Mesenchymal stem cell (in vitro differentiated cells and primary cell): Measurements from ENCODE around the gene SRD5A2.

ENCODE experiments used
- DNase-seq: peaks from one replicate; pipeline ENCODE4 v3.0.0-alpha.2; 2013
- H2AFZ ChIP-seq: one replicate; pipeline ENCODE4 v1.6.1; 2013; ENCODE audit warnings: low read depth, mild to moderate bottlenecking, control low read depth, inconsistent platforms, low read length, moderate library complexity
- H2AK5ac ChIP-seq: 2 replicates; pipeline ENCODE4 v1.6.1; 2013; ENCODE audit warnings: low read length, moderate library complexity, mild to moderate bottlenecking, inconsistent platforms; ENCODE audit not compliant: severe bottlenecking
- H2BK120ac ChIP-seq: one replicate; pipeline ENCODE4 v1.6.1; 2013; ENCODE audit warnings: low read depth, mild to moderate bottlenecking, inconsistent platforms, low read length, moderate library complexity
- H2BK12ac ChIP-seq, 2 experiments: one replicate each; pipeline ENCODE4 v1.6.1; 2013; ENCODE audit warnings: inconsistent platforms in 2 of 2, low read length in 2 of 2, mild to moderate bottlenecking in 2 of 2, moderate library complexity in 2 of 2, control low read depth in 1 of 2
- H2BK15ac ChIP-seq: one replicate; pipeline ENCODE4 v1.6.1; 2013; ENCODE audit warnings: mild to moderate bottlenecking, low read depth, inconsistent platforms; ENCODE audit not compliant: poor library complexity, severe bottlenecking
- H2BK5ac ChIP-seq: 2 replicates; pipeline ENCODE4 v1.6.1; 2013; ENCODE audit warnings: low read depth, mild to moderate bottlenecking, low read length, control low read depth, inconsistent platforms; ENCODE audit not compliant: poor library complexity, severe bottlenecking
- H3K14ac ChIP-seq, 2 experiments: one replicate each; pipeline ENCODE4 v1.6.1; 2013; ENCODE audit warnings: inconsistent platforms in 2 of 2, low read length in 2 of 2, control low read depth in 1 of 2, mild to moderate bottlenecking in 1 of 2, moderate library complexity in 1 of 2
- H3K18ac ChIP-seq, 2 experiments: one replicate each; pipeline ENCODE4 v1.6.1; 2013; ENCODE audit warnings: inconsistent platforms in 2 of 2, low read length in 2 of 2, control low read depth in 1 of 2, low read depth in 1 of 2, mild to moderate bottlenecking in 1 of 2
- H3K23ac ChIP-seq, 2 experiments: one replicate each; pipeline ENCODE4 v1.6.1; 2013; ENCODE audit warnings: inconsistent platforms in 2 of 2, low read length in 2 of 2, mild to moderate bottlenecking in 2 of 2, moderate library complexity in 2 of 2, control low read depth in 1 of 2
- H3K27ac ChIP-seq: 2 replicates; pipeline ENCODE4 v1.5.1; 2013; ENCODE audit warnings: mild to moderate bottlenecking, moderate library complexity, low read length, control low read depth, inconsistent platforms; ENCODE audit not compliant: poor library complexity, severe bottlenecking
- H3K27me3 ChIP-seq, 2 experiments: 2 replicates each; pipeline versions ENCODE4 v1.6.1 to v1.7.0; 2013; ENCODE audit warnings: low read length in 2 of 2, mild to moderate bottlenecking in 2 of 2, moderate library complexity in 2 of 2, control low read depth in 1 of 2, inconsistent platforms in 1 of 2; ENCODE audit not compliant: control insufficient read depth in 1 of 2, insufficient read depth in 1 of 2
- H3K36me3 ChIP-seq, 2 experiments: 2 replicates each; pipeline versions ENCODE4 v1.6.1 to v1.7.0; 2013; ENCODE audit warnings: low read length in 2 of 2, control low read depth in 1 of 2, inconsistent platforms in 1 of 2, low read depth in 1 of 2, mild to moderate bottlenecking in 1 of 2; ENCODE audit not compliant: insufficient read depth in 2 of 2, control insufficient read depth in 1 of 2
- H3K4ac ChIP-seq, 2 experiments: one replicate each; pipeline ENCODE4 v1.6.1; 2013; ENCODE audit warnings: inconsistent platforms in 2 of 2, low read length in 2 of 2, mild to moderate bottlenecking in 2 of 2, moderate library complexity in 2 of 2, control low read depth in 1 of 2, low read depth in 1 of 2
- H3K4me1 ChIP-seq: 2 replicates; pipeline ENCODE4 v1.6.1; 2013; ENCODE audit warnings: low read depth, low read length, control low read depth; ENCODE audit not compliant: control insufficient read depth, insufficient read depth
- H3K4me2 ChIP-seq: 2 replicates; pipeline ENCODE4 v1.6.1; 2013; ENCODE audit warnings: low read length, mild to moderate bottlenecking, inconsistent platforms; ENCODE audit not compliant: poor library complexity, severe bottlenecking
- H3K4me3 ChIP-seq, 2 experiments: 2 replicates each; pipeline versions ENCODE4 v1.5.1 to v1.7.0; 2013; ENCODE audit warnings: low read length in 2 of 2, mild to moderate bottlenecking in 2 of 2, control low read depth in 1 of 2, low read depth in 1 of 2; ENCODE audit not compliant: insufficient read depth in 1 of 2
- H3K79me1 ChIP-seq: replicated peaks from 2 replicates; pipeline ENCODE4 v1.6.1; 2013; ENCODE audit warnings: mild to moderate bottlenecking, control low read depth, low read length, inconsistent platforms; ENCODE audit not compliant: poor library complexity, severe bottlenecking
- H3K9ac ChIP-seq: 2 replicates; pipeline ENCODE4 v1.7.0; 2013; ENCODE audit warnings: mild to moderate bottlenecking, low read length, moderate library complexity
- H3K9me3 ChIP-seq: 2 replicates; pipeline ENCODE4 v1.7.0; 2013; ENCODE audit warnings: mild to moderate bottlenecking, low read length; ENCODE audit not compliant: control insufficient read depth
- H4K8ac ChIP-seq: one replicate; pipeline ENCODE4 v1.6.1; 2013; ENCODE audit warnings: inconsistent platforms, mild to moderate bottlenecking, low read length, moderate library complexity
- H4K91ac ChIP-seq: one replicate; pipeline ENCODE4 v1.6.1; 2013; ENCODE audit warnings: mild to moderate bottlenecking, low read length, inconsistent platforms
- WGBS: methylation state at CpG from one replicate; pipeline ENCODE4 v1.1.7; 2013; ENCODE audit warnings: mixed read lengths; 5-methylcytosine and 5-hydroxymethylcytosine counted together

SRD5A2 gene

DNA sequence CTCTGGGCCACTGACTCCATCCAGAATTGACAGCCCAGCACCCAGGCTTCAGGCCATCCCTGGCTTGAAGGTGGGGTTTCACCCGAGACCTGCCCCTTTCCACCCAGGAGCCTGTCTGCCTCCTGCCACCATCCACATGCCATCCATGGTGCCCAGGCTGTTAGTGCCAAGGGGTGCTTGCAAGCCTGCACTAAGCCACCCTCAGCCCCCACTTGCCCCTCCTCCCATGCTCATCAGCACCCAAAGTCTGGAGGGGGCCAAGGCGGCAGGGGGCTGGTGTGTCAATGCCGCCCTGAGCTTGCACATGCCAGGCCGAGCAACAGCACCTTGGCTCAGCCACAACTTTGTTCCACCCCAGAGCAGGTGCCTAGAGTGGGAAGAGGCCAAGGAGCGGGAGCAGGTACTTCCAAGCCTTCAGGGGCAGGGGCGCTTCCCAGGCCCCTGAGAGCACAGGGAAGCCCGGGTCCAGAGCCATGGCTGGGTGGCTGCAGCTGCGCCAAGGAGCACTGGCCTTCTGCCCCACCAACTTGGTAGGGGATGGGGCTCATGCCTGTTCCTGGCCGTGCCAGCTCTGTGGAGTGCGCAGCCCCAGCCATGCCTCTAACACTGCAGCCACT is 12.0 kb downstream of the SRD5A2 start:
- H2AFZ ChIP-seq = no peak overlapping the region
- no peak for DNase-seq
- no peak overlapping the region for H3K27ac ChIP-seq
- no peak overlapping the region for H2BK5ac ChIP-seq
- H2BK15ac ChIP-seq = no peak overlapping the region
- no peak overlapping the region for H3K18ac ChIP-seq
- H3K9me3 ChIP-seq = peaks cover 4% of the 10 kb centered on the region
- no peak overlapping the region for H3K4me3 ChIP-seq
- H3K4me2 ChIP-seq = no peak overlapping the region
- no peak overlapping the region for H3K9ac ChIP-seq
- H2BK120ac ChIP-seq = no peak overlapping the region
- H2AK5ac ChIP-seq = no peak overlapping the region
- H3K4ac ChIP-seq = no peak overlapping the region
- H3K79me1 ChIP-seq = no peaks in the 10 kb centered on the region
- no peak overlapping the region for H4K8ac ChIP-seq
- H3K36me3 ChIP-seq = no peaks in the 10 kb centered on the region
- H3K14ac ChIP-seq = no peak overlapping the region
- no peak overlapping the region for H3K23ac ChIP-seq
- H3K4me1 ChIP-seq = no peaks in the 10 kb centered on the region
- H3K27me3 ChIP-seq = no peaks in the 10 kb centered on the region
- no peak overlapping the region for H2BK12ac ChIP-seq
- WGBS = 75% methylated on average over 8 of the region's 10 CpGs
- no peak overlapping the region for H4K91ac ChIP-seq

DNA sequence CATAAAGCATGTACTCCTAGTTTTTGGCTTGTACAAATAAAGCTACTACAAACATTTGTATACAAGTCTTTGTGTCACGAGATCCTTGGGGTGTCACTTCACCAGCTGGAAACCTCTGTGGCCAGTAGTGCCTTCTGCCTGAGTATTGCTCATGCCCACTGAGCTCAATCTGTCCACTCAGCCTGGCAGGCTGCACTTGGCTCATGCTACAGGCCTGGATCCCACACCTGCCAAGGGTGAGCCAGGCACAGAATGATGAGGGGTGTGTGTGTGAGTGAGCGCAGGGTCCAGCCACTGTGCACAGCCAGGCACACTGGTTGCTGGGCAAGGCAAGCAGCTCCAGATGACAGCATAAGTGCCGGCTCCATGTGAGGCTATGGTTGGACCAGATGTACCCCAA is 13.1 kb downstream of the SRD5A2 start:
- Histone ChIP-seq H3K4ac (no peak overlapping the region), H2BK15ac (no peak overlapping the region)
- WGBS = 74% methylated on average over 3 of the region's 3 CpGs

DNA sequence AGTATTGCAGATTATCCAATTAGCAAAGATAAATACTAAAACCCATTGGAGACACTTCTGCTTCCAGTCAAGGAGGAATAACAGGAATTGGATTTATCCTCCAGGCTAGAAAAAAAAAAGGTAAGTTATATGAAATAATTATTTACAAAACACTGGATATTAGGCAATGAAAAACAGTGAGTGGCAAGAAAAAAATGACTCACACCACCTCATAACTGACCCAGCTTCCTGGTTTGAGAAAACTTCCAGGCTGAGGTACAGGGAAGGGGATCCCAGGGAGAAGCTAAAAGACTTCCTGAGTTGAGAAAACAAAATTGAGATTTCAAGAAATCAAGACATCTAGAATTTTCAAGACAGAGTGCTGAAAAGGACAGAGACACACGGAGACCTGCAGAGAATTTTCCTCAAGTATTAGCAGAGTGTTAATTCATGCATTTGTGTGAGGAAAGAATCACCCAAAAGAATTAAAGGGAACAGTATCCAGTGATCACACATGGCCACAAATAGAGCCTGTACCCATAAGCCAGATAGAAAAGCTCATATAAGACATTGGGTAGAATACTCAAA is 17.4 kb downstream of the SRD5A2 start:
- Histone ChIP-seq H2BK120ac (no peak overlapping the region), H2AFZ (no peak overlapping the region), H3K23ac (no peak overlapping the region), H2AK5ac (no peak overlapping the region), H3K4me3 (no peak overlapping the region), H3K9me3 (no peaks in the 10 kb centered on the region), H3K27ac (no peak overlapping the region), H4K91ac (no peak overlapping the region), H3K79me1 (no peaks in the 10 kb centered on the region), H4K8ac (no peak overlapping the region), H2BK12ac (no peak overlapping the region), H2BK5ac (no peak overlapping the region), H3K14ac (no peak overlapping the region), H3K4me1 (no peaks in the 10 kb centered on the region), H3K9ac (no peak overlapping the region), H2BK15ac (no peak overlapping the region), H3K4me2 (no peak overlapping the region), H3K36me3 (no peaks in the 10 kb centered on the region), H3K18ac (no peak overlapping the region), H3K27me3 (no peaks in the 10 kb centered on the region), H3K4ac (no peak overlapping the region)
- DNase-seq = no peak
- WGBS = no CpG with 5 or more reads among the region's 1 CpG

More for the DNA sequence above, 13.1 kb downstream of the SRD5A2 start:
- H2AFZ ChIP-seq = no peak overlapping the region
- H3K27ac ChIP-seq = no peak overlapping the region
- no peak overlapping the region for H2BK120ac ChIP-seq
- DNase-seq = no peak
- no peak overlapping the region for H3K9ac ChIP-seq
- H3K4me3 ChIP-seq = no peak overlapping the region
- no peak overlapping the region for H4K8ac ChIP-seq
- H2AK5ac ChIP-seq = no peak overlapping the region
- no peaks in the 10 kb centered on the region for H3K79me1 ChIP-seq
- H3K36me3 ChIP-seq = no peaks in the 10 kb centered on the region
- H2BK5ac ChIP-seq = no peak overlapping the region
- no peak overlapping the region for H3K18ac ChIP-seq
- no peak overlapping the region for H3K14ac ChIP-seq
- no peak overlapping the region for H2BK12ac ChIP-seq
- H4K91ac ChIP-seq = no peak overlapping the region
- peaks cover 4% of the 10 kb centered on the region for H3K9me3 ChIP-seq
- H3K4me2 ChIP-seq = no peak overlapping the region
- no peaks in the 10 kb centered on the region for H3K27me3 ChIP-seq
- H3K23ac ChIP-seq = no peak overlapping the region
- H3K4me1 ChIP-seq = no peaks in the 10 kb centered on the region

DNA sequence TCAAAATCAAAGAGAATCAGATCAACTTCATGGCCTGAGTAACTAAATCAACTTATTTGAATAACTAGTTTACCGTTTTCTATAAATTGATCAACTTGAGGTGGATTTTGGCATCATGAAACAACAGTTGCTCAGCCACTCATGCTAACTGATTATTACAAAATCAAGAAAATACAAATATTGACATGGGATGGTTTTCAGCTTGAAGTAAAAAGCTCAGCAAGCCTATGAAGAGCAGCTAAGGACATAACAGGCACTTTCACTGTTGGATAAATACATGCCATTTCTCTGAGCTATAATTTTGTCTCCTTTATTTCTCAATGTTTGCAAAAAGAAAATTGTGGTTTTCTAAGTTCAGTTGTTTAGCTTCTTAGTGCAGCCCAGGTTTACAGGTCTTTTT is 18.9 kb downstream of the SRD5A2 start:
- Histone ChIP-seq H3K4me2 (no peak overlapping the region), H4K91ac (no peak overlapping the region), H3K9ac (no peak overlapping the region), H2BK120ac (no peak overlapping the region), H2BK15ac (no peak overlapping the region), H3K27ac (no peak overlapping the region), H3K9me3 (no peaks in the 10 kb centered on the region), H3K27me3 (no peaks in the 10 kb centered on the region), H3K14ac (no peak overlapping the region), H3K18ac (no peak overlapping the region), H3K23ac (no peak overlapping the region), H4K8ac (no peak overlapping the region), H2AFZ (no peak overlapping the region), H2AK5ac (no peak overlapping the region), H3K4ac (no peak overlapping the region), H2BK5ac (no peak overlapping the region), H3K4me3 (no peak overlapping the region), H3K4me1 (no peaks in the 10 kb centered on the region), H3K36me3 (no peaks in the 10 kb centered on the region), H2BK12ac (no peak overlapping the region), H3K79me1 (no peaks in the 10 kb centered on the region)
- DNase-seq = no peak
- WGBS = no CpG with 5 or more reads among the region's 1 CpG
